Esophagus (tissue), 2 donors: Measurements from ENCODE around the gene FXYD6. TPM values are rescaled to one million over a fixed set of nuclear protein-coding genes. Genes with fewer than 3 reads are reported as not detected.

Source experiments
- H3K27ac ChIP-seq, 2 donors: one replicate each; pipeline ENCODE4 v1.5.1; 2013; ENCODE audit warnings: low read depth in 2 of 2, mild to moderate bottlenecking in 2 of 2, inconsistent platforms in 1 of 2, low read length in 1 of 2, moderate library complexity in 1 of 2
- H3K27me3 ChIP-seq, 2 donors: one replicate each; pipeline ENCODE4 v1.6.1; 2013; ENCODE audit warnings: low read length in 2 of 2, control low read depth in 1 of 2, mild to moderate bottlenecking in 1 of 2; ENCODE audit not compliant: insufficient read depth in 2 of 2, control insufficient read depth in 1 of 2
- H3K36me3 ChIP-seq, 2 donors: one replicate each; pipeline ENCODE4 v1.6.1; 2013; ENCODE audit warnings: low read length in 1 of 2; ENCODE audit not compliant: control insufficient read depth in 2 of 2, insufficient read depth in 2 of 2
- H3K4me1 ChIP-seq, 2 donors: one replicate each; pipeline ENCODE4 v1.6.1; 2013; ENCODE audit warnings: low read length in 1 of 2; ENCODE audit not compliant: control insufficient read depth in 2 of 2, insufficient read depth in 2 of 2
- H3K4me3 ChIP-seq, 2 donors: one replicate each; pipeline ENCODE4 v1.5.1; 2013; ENCODE audit warnings: low read length in 2 of 2, mild to moderate bottlenecking in 2 of 2, low read depth in 1 of 2, moderate library complexity in 1 of 2
- H3K9me3 ChIP-seq, 2 donors: one replicate each; pipeline ENCODE4 v1.6.1; 2013; ENCODE audit warnings: mild to moderate bottlenecking in 2 of 2, low read depth in 1 of 2, low read length in 1 of 2, moderate library complexity in 1 of 2; ENCODE audit not compliant: control insufficient read depth in 2 of 2, insufficient read depth in 1 of 2
- WGBS, 2 donors: extraction: QIAGEN DNeasy Blood & Tissue Kit; methylation state at CpG; one replicate each; pipeline ENCODE4 v1.1.7; 2013; 5-methylcytosine and 5-hydroxymethylcytosine counted together
- polyA plus RNA-seq, 2 donors: library from polyadenylated mRNA; stranded (reverse); fragments of 200-250 nt; gene quantifications; one replicate each; pipeline ENCODE4 v1.2.3, GENCODE V29; 2013
- donor health status: healthy with polysubstance abuse.
- donor health status: Bipolar disorder and iron deficiency.

The FXYD6 gene
- polyA plus RNA-seq, 2 donors, result 3.4 to 7.0 TPM

- Histone ChIP-seq H3K27ac (no peak overlapping the region), H3K4me1 (peaks cover 0 to 2% of the 10 kb centered on the region in 2 donors), H3K36me3 (no peaks in the 10 kb centered on the region), H3K4me3 (no peak overlapping the region), H3K27me3 (no peaks in the 10 kb centered on the region), H3K9me3 (no peaks in the 10 kb centered on the region)
- WGBS, 2 donors, result 86% methylated on average over 13 of the region's 13 CpGs
These were observed 20.4 kb downstream of the FXYD6 start for GRCh38 chr11:117855912-117856651.

DNA sequence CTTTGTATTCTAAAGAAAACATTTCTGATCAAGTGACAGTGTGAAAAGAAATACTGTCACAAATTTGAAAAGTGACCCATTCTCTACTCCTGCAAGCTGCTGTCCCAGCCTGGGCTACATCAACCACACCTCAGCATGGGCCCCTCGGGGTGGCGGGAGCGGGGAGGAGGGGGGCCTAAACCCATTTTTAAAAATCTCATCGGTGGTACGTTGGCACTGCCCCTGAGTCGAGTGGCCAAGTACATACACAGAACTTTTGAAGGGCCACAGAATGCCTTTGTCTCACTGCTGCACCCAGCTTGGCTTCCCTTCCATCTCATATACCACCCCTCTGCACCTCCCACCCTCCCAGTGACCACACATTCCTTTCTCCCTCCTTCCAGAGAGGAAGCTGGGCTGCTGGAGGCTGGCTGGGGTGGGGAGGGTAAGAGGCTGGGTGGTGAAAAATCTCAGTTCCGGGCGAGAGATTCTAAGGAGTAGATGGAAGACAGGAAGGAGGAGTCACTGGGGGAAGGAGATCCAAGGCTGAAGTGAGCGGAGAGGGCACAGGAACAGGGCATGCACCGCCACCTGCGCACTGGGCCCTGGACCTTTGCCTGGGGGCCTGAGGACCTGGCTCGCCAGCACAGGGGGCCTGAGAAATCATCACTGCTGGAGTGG is 21.1 kb downstream of the FXYD6 start:
- no peak overlapping the region for H3K27ac ChIP-seq
- H3K4me1 ChIP-seq, result no peaks in the 10 kb centered on the region
- no peak overlapping the region for H3K4me3 ChIP-seq
- H3K36me3 ChIP-seq, result no peaks in the 10 kb centered on the region
- 82 to 83% methylated on average over 11 to 12 of the region's 12 CpGs for WGBS, 2 donors
- H3K9me3 ChIP-seq, result no peaks in the 10 kb centered on the region
- no peaks in the 10 kb centered on the region for H3K27me3 ChIP-seq

DNA sequence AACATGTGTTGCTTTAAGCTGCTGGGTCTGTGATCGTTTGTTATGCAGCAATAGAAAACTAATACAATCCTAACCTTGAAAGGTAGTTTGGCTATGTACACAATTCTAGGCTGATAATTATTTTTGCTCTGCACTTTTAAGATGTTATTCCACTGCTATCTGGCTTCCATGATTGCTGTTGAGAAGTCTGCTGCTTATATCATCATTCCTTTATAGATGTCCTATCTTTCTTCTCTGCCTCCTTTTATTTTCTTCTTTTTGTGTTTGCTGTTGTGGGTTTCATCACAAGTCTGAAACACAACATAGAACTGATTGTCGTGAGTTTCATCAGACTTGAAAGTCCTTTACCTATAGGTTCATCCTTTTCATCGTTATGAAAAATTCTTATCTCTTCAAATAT is 24.1 kb downstream of the FXYD6 start:
- 68 to 77% methylated on average over 3 of the region's 3 CpGs for WGBS, 2 donors
- no peak overlapping the region for H3K4me3 ChIP-seq
- no peaks in the 10 kb centered on the region for H3K36me3 ChIP-seq
- H3K4me1 ChIP-seq, result no peaks in the 10 kb centered on the region
- H3K27me3 ChIP-seq, result no peaks in the 10 kb centered on the region
- no peaks in the 10 kb centered on the region for H3K9me3 ChIP-seq
- no peak overlapping the region for H3K27ac ChIP-seq

DNA sequence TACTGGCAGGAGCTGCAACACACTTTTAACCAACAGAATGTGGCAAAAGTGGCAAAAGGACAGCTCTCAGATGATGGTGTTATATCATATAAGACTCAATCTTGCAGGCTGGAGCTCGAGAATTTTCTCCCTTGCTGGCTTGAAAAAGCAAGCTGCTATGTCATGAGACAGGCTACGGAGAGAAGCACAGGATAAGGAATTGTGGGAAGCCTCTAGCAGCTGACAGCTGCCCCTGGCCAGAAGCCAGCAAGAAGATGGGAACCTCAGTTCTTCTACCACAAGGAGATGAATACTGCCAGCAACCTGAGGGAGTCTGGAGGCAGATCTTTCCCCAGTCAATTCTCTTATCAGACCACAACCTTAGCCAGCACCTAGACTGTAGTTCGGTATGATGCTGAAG is 24.6 kb downstream of the FXYD6 start:
- H3K4me3 ChIP-seq, result no peak overlapping the region
- H3K9me3 ChIP-seq, result no peaks in the 10 kb centered on the region
- no peaks in the 10 kb centered on the region for H3K36me3 ChIP-seq
- 53 to 65% methylated on average over 3 of the region's 3 CpGs for WGBS, 2 donors
- H3K27ac ChIP-seq, result no peak overlapping the region
- H3K4me1 ChIP-seq, result no peaks in the 10 kb centered on the region
- H3K27me3 ChIP-seq, result no peaks in the 10 kb centered on the region

DNA sequence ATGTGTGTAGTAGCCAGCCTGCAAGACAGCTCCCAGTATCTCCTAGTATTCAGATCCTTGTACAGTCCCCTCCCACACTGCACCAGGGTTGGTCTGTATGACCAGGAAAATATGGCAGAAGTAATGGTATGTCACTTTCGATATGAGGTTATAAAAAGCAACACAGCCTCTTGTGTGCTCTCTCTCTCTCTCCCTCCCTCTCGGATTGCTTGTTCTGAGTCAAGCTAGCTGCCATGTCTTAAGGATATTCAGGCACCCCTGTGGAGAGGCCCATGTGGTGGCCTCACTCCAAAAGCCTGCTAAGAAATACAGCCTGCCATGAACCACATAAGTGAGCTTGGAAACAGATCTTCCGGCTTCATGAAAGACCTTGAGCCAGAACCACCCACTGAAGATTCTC is 25.4 kb downstream of the FXYD6 start:
- Histone ChIP-seq H3K4me1 (no peaks in the 10 kb centered on the region), H3K36me3 (no peaks in the 10 kb centered on the region), H3K27me3 (no peaks in the 10 kb centered on the region), H3K9me3 (no peaks in the 10 kb centered on the region), H3K27ac (no peak overlapping the region), H3K4me3 (no peak overlapping the region)
- 64 to 81% methylated on average over 3 of the region's 3 CpGs for WGBS, 2 donors

- H3K4me3 ChIP-seq, result no peak overlapping the region
- WGBS, 2 donors, result 86 to 91% methylated on average over 6 of the region's 6 CpGs
- no peaks in the 10 kb centered on the region for H3K27me3 ChIP-seq
- H3K9me3 ChIP-seq, result no peaks in the 10 kb centered on the region
- H3K36me3 ChIP-seq, result no peaks in the 10 kb centered on the region
- H3K4me1 ChIP-seq, result no peaks in the 10 kb centered on the region
- H3K27ac ChIP-seq, result no peak overlapping the region
These were observed 26.6 kb downstream of the FXYD6 start for GRCh38 chr11:117849781-117850414.

DNA sequence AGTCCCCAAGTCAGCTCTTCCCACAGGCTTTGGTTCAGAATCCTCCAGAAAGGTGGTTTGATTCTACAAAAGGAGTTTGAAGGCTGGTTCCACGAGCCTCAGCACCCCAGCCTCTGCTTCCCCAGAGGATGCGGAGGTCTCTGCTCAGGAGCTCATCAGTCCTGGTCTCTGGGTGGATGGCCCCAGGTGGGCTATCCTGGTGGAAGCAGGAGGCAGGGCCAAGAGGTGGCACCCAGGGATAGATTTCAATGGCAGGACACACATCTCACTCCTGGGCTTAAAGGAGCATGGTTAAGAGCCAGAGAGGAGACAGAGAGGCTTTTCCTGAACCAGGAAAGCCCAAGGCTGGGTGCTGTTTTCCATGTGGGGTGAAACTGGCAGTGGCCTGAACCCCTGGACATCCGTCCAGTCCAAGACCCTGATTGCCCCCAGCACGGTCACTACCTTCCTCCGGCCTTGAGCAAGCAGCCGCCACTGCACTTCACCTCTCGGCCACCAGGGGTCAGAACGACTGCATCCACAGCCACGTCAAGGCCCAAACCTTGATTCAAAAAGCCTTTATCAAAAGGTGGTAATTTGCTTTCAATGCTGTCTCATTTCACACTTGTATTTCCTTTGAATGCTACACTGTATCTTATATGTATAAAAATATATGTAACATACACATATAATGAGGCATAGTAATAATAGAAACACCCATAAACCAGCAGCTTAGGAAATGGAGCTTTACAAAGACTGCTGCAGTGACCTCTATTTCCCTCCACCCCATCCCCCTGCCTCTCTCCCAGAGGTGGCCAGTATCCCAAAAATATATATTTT is 32.6 kb downstream of the FXYD6 start:
- WGBS, 2 donors, result 23 to 24% methylated on average over 9 of the region's 9 CpGs
- Histone ChIP-seq H3K27me3 (no peaks in the 10 kb centered on the region), H3K4me3 (no peak overlapping the region), H3K9me3 (no peaks in the 10 kb centered on the region), H3K4me1 (no peaks in the 10 kb centered on the region), H3K36me3 (no peaks in the 10 kb centered on the region), H3K27ac (no peak overlapping the region)

GRCh38 chr11:117842131-117842941 is 34.1 kb downstream of the FXYD6 start:
- H3K27me3 ChIP-seq, result no peaks in the 10 kb centered on the region
- 79 to 82% methylated on average over 16 of the region's 16 CpGs for WGBS, 2 donors
- H3K9me3 ChIP-seq, result no peaks in the 10 kb centered on the region

DNA sequence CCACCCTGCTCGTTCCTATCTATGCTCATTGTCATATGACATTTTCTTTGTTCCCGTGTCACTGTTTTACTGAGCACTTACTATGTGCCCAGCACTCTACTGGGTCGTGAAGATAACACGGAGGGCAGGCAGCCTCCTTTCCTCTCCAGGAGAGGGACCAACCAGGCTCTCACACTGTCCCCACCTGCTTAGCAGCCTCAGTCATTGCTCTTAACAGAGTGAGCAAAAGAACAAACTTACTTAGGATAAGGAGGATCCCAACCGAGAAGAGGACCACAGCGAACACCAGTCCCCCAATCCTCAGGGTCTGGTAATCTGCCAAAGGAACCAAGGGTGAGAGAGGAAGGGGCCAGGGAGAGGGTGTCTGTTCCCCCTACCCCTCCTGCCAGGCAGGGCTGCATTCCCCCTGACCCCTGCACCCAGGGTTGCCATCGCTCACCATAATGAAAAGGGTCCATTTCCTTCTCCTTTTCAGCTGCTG is 34.9 kb downstream of the FXYD6 start:
- Histone ChIP-seq H3K36me3 (no peaks in the 10 kb centered on the region), H3K27me3 (no peaks in the 10 kb centered on the region), H3K9me3 (no peaks in the 10 kb centered on the region), H3K27ac (no peak overlapping the region), H3K4me1 (no peaks in the 10 kb centered on the region), H3K4me3 (no peak overlapping the region)
- WGBS, 2 donors, result 89 to 93% methylated on average over 7 of the region's 7 CpGs

More at GRCh38 chr11:117842131-117842941, 34.1 kb downstream of the FXYD6 start:
- Histone ChIP-seq H3K36me3 (no peaks in the 10 kb centered on the region), H3K4me3 (no peak overlapping the region), H3K4me1 (no peaks in the 10 kb centered on the region), H3K27ac (no peak overlapping the region)
